GM23338 (cell line): ENCODE measurements around the gene RTP5. TPM values are rescaled to one million over a fixed set of nuclear protein-coding genes. Genes with fewer than 3 reads are reported as not detected.

Experiments
- ATAC-seq: fragments of 200-7000 bp; cut with Tn5 transposase; 3 replicates; pipeline ENCODE4 v1.9.1; 2020
- DNase-seq: peaks from one replicate; pipeline ENCODE4 v3.0.0-alpha.2; 2015; ENCODE audit warnings: low spot score
- H2AFZ ChIP-seq: fragments of 200-600 bp; sonication (generic); 2 replicates; pipeline ENCODE4 v1.8.0; 2016; ENCODE audit warnings: antibody characterized with exemption, mild to moderate bottlenecking, moderate library complexity
- H3F3A ChIP-seq: fragments of 200-600 bp; sonication (generic); replicated peaks from 2 replicates; pipeline ENCODE4 v1.8.0; 2017; ENCODE audit warnings: antibody characterized with exemption, mixed run types, low read depth
- H3K27ac ChIP-seq: fragments of 200-600 bp; sonication (generic); 2 replicates; pipeline ENCODE4 v1.6.1; 2016; ENCODE audit warnings: low read depth
- H3K27me3 ChIP-seq: fragments of 200-600 bp; sonication (generic); 2 replicates; pipeline ENCODE4 v1.8.0; 2016; ENCODE audit warnings: mild to moderate bottlenecking, mixed run types, moderate library complexity; ENCODE audit not compliant: insufficient read depth
- H3K36me3 ChIP-seq: fragments of 200-600 bp; sonication (generic); 2 replicates; pipeline ENCODE4 v1.8.0; 2016; ENCODE audit warnings: mild to moderate bottlenecking; ENCODE audit not compliant: insufficient read depth
- H3K4me1 ChIP-seq: fragments of 200-600 bp; sonication (generic); 2 replicates; pipeline ENCODE4 v1.8.0; 2016; ENCODE audit warnings: mild to moderate bottlenecking, moderate library complexity; ENCODE audit not compliant: insufficient read depth
- H3K4me2 ChIP-seq: fragments of 200-600 bp; sonication (generic); 2 replicates; pipeline ENCODE4 v1.7.1; 2017; ENCODE audit warnings: mixed run types
- H3K4me3 ChIP-seq: fragments of 200-600 bp; sonication (generic); 2 replicates; pipeline ENCODE4 v1.6.1; 2016; ENCODE audit warnings: mixed run types
- H3K79me2 ChIP-seq: fragments of 200-600 bp; sonication (generic); replicated peaks from 2 replicates; pipeline ENCODE4 v1.8.0; 2017; ENCODE audit warnings: mild to moderate bottlenecking; ENCODE audit not compliant: insufficient read depth
- H3K9me2 ChIP-seq: fragments of 200-600 bp; sonication (generic); 2 replicates; pipeline ENCODE4 v1.8.0; 2017; ENCODE audit not compliant: insufficient read depth
- H4K20me1 ChIP-seq: fragments of 200-600 bp; sonication (generic); replicated peaks from 2 replicates; pipeline ENCODE4 v1.8.0; 2017; ENCODE audit warnings: mild to moderate bottlenecking; ENCODE audit not compliant: insufficient read depth
- H3K27ac Mint-ChIP-seq: 2 replicates; pipeline ENCODE4 v1.8.0; 2020; ENCODE audit warnings: inconsistent platforms, mild to moderate bottlenecking, moderate library complexity, mixed read lengths
- H3K27me3 Mint-ChIP-seq: 3 replicates; pipeline ENCODE4 v1.8.0; 2022; ENCODE audit warnings: low read depth, mild to moderate bottlenecking, moderate library complexity, mixed read lengths, inconsistent platforms; ENCODE audit not compliant: insufficient read depth, poor library complexity
- H3K36me3 Mint-ChIP-seq: 3 replicates; pipeline ENCODE4 v1.8.0; 2021; ENCODE audit warnings: low read depth, mild to moderate bottlenecking, inconsistent platforms, moderate library complexity, mixed read lengths
- H3K4me1 Mint-ChIP-seq: 3 replicates; pipeline ENCODE4 v1.8.0; 2020; ENCODE audit warnings: mild to moderate bottlenecking, inconsistent platforms, mixed read lengths
- H3K4me3 Mint-ChIP-seq: 3 replicates; pipeline ENCODE4 v1.8.0; 2021; ENCODE audit warnings: moderate library complexity, mild to moderate bottlenecking, inconsistent platforms, mixed read lengths
- H3K9me3 Mint-ChIP-seq: 3 replicates; pipeline ENCODE4 v1.8.0; 2020; ENCODE audit warnings: moderate library complexity, mild to moderate bottlenecking, inconsistent platforms, mixed read lengths
- CREB1 ChIP-seq: fragments of 250-450 bp; sonication (Bioruptor Pico); IDR thresholded peaks from 2 replicates; pipeline ENCODE4 v1.5.0; 2020; ENCODE audit warnings: low read depth, mild to moderate bottlenecking, moderate library complexity
- EZH2 ChIP-seq: fragments of 200-600 bp; sonication (generic); IDR thresholded peaks from one replicate; pipeline ENCODE4 v1.8.0; 2017; ENCODE audit warnings: antibody characterized with exemption, mild to moderate bottlenecking, low read depth; ENCODE audit not compliant: unreplicated experiment
- EZH2phosphoT487 ChIP-seq: fragments of 200-600 bp; sonication (generic); IDR thresholded peaks from one replicate; pipeline ENCODE4 v1.8.1; 2018; ENCODE audit warnings: antibody characterized with exemption; ENCODE audit not compliant: unreplicated experiment
- JUNB ChIP-seq: IDR thresholded peaks from one replicate; pipeline ENCODE4 v1.6.1; 2016; ENCODE audit warnings: antibody characterized with exemption; ENCODE audit not compliant: unreplicated experiment
- NANOG ChIP-seq: IDR thresholded peaks from 2 replicates; pipeline ENCODE4 v1.6.1; 2016; ENCODE audit warnings: antibody characterized with exemption, borderline replicate concordance
- POLR2AphosphoS5 ChIP-seq: IDR thresholded peaks from 2 replicates; pipeline ENCODE4 v1.6.1; 2016; ENCODE audit warnings: antibody characterized with exemption, low read depth
- REST ChIP-seq: IDR thresholded peaks from one replicate; pipeline ENCODE4 v1.6.1; 2018; ENCODE audit warnings: antibody characterized with exemption; ENCODE audit not compliant: unreplicated experiment
- STAT1 ChIP-seq: IDR thresholded peaks from one replicate; pipeline ENCODE4 v1.6.1; 2016; ENCODE audit warnings: antibody characterized with exemption; ENCODE audit not compliant: unreplicated experiment
- ZNF114 ChIP-seq: fragments of 250-450 bp; sonication (Bioruptor Pico); IDR thresholded peaks from 2 replicates; pipeline ENCODE4 v1.5.0; 2020; ENCODE audit warnings: mild to moderate bottlenecking, moderate library complexity
- ZNF331 ChIP-seq: fragments of 250-450 bp; sonication (Bioruptor Pico); IDR thresholded peaks from 2 replicates; pipeline ENCODE4 v1.5.0; 2020; ENCODE audit warnings: low read depth, mild to moderate bottlenecking, moderate library complexity
- ZNF462 ChIP-seq: fragments of 250-450 bp; sonication (Bioruptor Pico); IDR thresholded peaks from 2 replicates; pipeline ENCODE4 v1.5.0; 2020; ENCODE audit warnings: mild to moderate bottlenecking, moderate library complexity
- polyA plus RNA-seq: library from polyadenylated mRNA; unstranded; fragments of >200 nt; fragmentation: Nextera tagmentation; extraction: Ambion mirVana; gene quantifications from 2 replicates; pipeline ENCODE4 v1.2.1, GENCODE V29; 2016
- total RNA-seq: library from RNA; depleted of rRNA; stranded (reverse); fragments of >200 nt; shearing (Covaris generic); gene quantifications from 2 replicates; pipeline ENCODE4 v1.2.3, GENCODE V29; 2014
- TF ChIP-seq, protein P1 (sequence below): IDR thresholded peaks from 2 replicates; pipeline ENCODE4 v1.6.1; 2016; ENCODE audit warnings: antibody characterized with exemption
- TF ChIP-seq, protein P2 (sequence below), 2 experiments: fragments of 200-600 bp in 1 of 2; sonication (generic) in 1 of 2; conservative IDR thresholded peaks; 2 replicates each; pipeline versions ENCODE4 v1.5.1 to v1.6.1; 2016 to 2017; ENCODE audit warnings: antibody characterized with exemption in 2 of 2, low read depth in 2 of 2, mild to moderate bottlenecking in 2 of 2, moderate library complexity in 1 of 2

The RTP5 gene
- total and polyA plus RNA-seq, 2 experiments from 2014 or later, result not detected

GRCh38 chr2:241861264-241861663, 8.3 kb upstream of the RTP5 start:
- Histone ChIP-seq H3F3A (peaks cover 13% of the 10 kb centered on the region; the same call in 1 of the 2 replicates), H3K36me3 (no peaks in the 10 kb centered on the region), H3K27ac (no peak overlapping the region), H3K27me3 (no peaks in the 10 kb centered on the region), H3K4me1 (peaks cover 7% of the 10 kb centered on the region; the same call in 1 of the 2 replicates), H2AFZ (no peak overlapping the region), H3K9me2 (no peaks in the 10 kb centered on the region), H3K4me3 (no peak overlapping the region), H4K20me1 (no peaks in the 10 kb centered on the region), H3K4me2 (no peak overlapping the region), H3K79me2 (no peaks in the 10 kb centered on the region)
- Mint-ChIP-seq H3K4me1 (peaks cover 29% of the 10 kb centered on the region), H3K27me3 (peaks cover 22% of the 10 kb centered on the region), H3K27ac (no peak overlapping the region), H3K4me3 (no peak overlapping the region; the same call in 2 of the 3 replicates), H3K36me3 (no peaks in the 10 kb centered on the region; the same call in 2 of the 3 replicates), H3K9me3 (peaks cover 5% of the 10 kb centered on the region)
- TF ChIP-seq NANOG (no peak), ZNF331 (CRISPR knock-in tag) (no peak), EZH2 (no peak), STAT1 (no peak), JUNB (no peak), CREB1 (CRISPR knock-in tag) (no peak), REST (no peak), ZNF114 (CRISPR knock-in tag) (no peak), EZH2phosphoT487 (no peak), POLR2AphosphoS5 (no peak), ZNF462 (CRISPR knock-in tag) (no peak)
- TF ChIP-seq, protein P1, sequence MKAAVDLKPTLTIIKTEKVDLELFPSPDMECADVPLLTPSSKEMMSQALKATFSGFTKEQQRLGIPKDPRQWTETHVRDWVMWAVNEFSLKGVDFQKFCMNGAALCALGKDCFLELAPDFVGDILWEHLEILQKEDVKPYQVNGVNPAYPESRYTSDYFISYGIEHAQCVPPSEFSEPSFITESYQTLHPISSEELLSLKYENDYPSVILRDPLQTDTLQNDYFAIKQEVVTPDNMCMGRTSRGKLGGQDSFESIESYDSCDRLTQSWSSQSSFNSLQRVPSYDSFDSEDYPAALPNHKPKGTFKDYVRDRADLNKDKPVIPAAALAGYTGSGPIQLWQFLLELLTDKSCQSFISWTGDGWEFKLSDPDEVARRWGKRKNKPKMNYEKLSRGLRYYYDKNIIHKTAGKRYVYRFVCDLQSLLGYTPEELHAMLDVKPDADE, result no peak
- TF ChIP-seq, protein P2, sequence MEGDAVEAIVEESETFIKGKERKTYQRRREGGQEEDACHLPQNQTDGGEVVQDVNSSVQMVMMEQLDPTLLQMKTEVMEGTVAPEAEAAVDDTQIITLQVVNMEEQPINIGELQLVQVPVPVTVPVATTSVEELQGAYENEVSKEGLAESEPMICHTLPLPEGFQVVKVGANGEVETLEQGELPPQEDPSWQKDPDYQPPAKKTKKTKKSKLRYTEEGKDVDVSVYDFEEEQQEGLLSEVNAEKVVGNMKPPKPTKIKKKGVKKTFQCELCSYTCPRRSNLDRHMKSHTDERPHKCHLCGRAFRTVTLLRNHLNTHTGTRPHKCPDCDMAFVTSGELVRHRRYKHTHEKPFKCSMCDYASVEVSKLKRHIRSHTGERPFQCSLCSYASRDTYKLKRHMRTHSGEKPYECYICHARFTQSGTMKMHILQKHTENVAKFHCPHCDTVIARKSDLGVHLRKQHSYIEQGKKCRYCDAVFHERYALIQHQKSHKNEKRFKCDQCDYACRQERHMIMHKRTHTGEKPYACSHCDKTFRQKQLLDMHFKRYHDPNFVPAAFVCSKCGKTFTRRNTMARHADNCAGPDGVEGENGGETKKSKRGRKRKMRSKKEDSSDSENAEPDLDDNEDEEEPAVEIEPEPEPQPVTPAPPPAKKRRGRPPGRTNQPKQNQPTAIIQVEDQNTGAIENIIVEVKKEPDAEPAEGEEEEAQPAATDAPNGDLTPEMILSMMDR (conservative IDR thresholded peaks at IDR 0.05; ENCODE audit: low read depth in 2 of 2), result no peak
- DNase-seq (no peak), ATAC-seq (no peak)
